ENCODE results near the gene SERPINB8. TPM values are rescaled to one million over a fixed set of nuclear protein-coding genes. Genes with fewer than 3 reads are reported as not detected.

The SERPINB8 gene
- total and polyA plus RNA-seq, 2 of the 13 experiments (the other 11 are each of a cell fraction or from before 2014, with no cell fraction given), result 0.95 to 2.2 TPM

- TF ChIP-seq CBX1 (IDR thresholded peaks at IDR 0.05; ENCODE audit: low read depth) (peak; percentile 21), U2AF2 (IDR thresholded peaks at IDR 0.05; ENCODE audit: low read depth, low read length) (no peak), DPF2 (CRISPR knock-in tag; IDR thresholded peaks at IDR 0.05; ENCODE audit: borderline replicate concordance, low read depth) (no peak), KDM5B (CRISPR knock-in tag; IDR thresholded peaks at IDR 0.05; ENCODE audit: borderline replicate concordance) (peak; percentile 59; the same call in 1 of the 2 replicates), ZZZ3 (CRISPR knock-in tag; IDR thresholded peaks at IDR 0.05; ENCODE audit: borderline replicate concordance) (no peak), FOSL1 (CRISPR knock-in tag; IDR thresholded peaks at IDR 0.05; ENCODE audit: borderline replicate concordance) (peak; percentile 73), ZNF501 (CRISPR knock-in tag; IDR thresholded peaks at IDR 0.05) (peak; percentile 84), ZNF333 (CRISPR knock-in tag; IDR thresholded peaks at IDR 0.05; ENCODE audit: borderline replicate concordance) (no peak), YEATS2 (CRISPR knock-in tag; IDR thresholded peaks at IDR 0.05; ENCODE audit: borderline replicate concordance) (peak; percentile 62; the same call in 1 of the 2 replicates), ERF (CRISPR knock-in tag; IDR thresholded peaks at IDR 0.05) (peak; percentile 47; the same call in 1 of the 2 replicates), TAF1 (CRISPR knock-in tag; IDR thresholded peaks at IDR 0.05) (peak; percentile 46; the same call in 1 of the 2 replicates), MYC (CRISPR knock-in tag; IDR thresholded peaks at IDR 0.05; ENCODE audit: borderline replicate concordance) (peak; percentile 20; the same call in 1 of the 2 replicates), ZIK1 (CRISPR knock-in tag; IDR thresholded peaks at IDR 0.05; ENCODE audit: borderline replicate concordance, low read depth) (no peak), ZSCAN30 (CRISPR knock-in tag; IDR thresholded peaks at IDR 0.05) (no peak), NR0B2 (CRISPR knock-in tag; IDR thresholded peaks at IDR 0.05) (no peak), ARID5B (CRISPR knock-in tag; IDR thresholded peaks at IDR 0.05) (peak; percentile 49), ZNF142 (CRISPR knock-in tag; IDR thresholded peaks at IDR 0.05) (no peak)
These were observed at the start of gene SERPINB8 (continued) for GRCh38 chr18:63969942-63970808.
